HG02642 (cell line): Measurements from ENCODE around the gene MYO3B.

Source experiments
- ATAC-seq: cut with Tn5 transposase; IDR thresholded peaks from one replicate; pipeline ENCODE4 v1.9.1; 2021; ENCODE audit warnings: mild to moderate bottlenecking; ENCODE audit not compliant: unreplicated experiment, poor library complexity

Gene MYO3B

GRCh38 chr2:170488807-170489206 lies 310.9 kb downstream of the MYO3B start:
- no peak for ATAC-seq

- ATAC-seq, result no peak
Observed at GRCh38 chr2:170492010-170492409, 314.1 kb downstream of the MYO3B start.

- no peak for ATAC-seq
Observed at GRCh38 chr2:170493426-170494097, 315.6 kb downstream of the MYO3B start.

GRCh38 chr2:170495896-170496295 lies 317.9 kb downstream of the MYO3B start:
- no peak for ATAC-seq

- ATAC-seq, result no peak
Observed at GRCh38 chr2:170498619-170499018, 320.7 kb downstream of the MYO3B start.

GRCh38 chr2:170500104-170500503 lies 322.2 kb downstream of the MYO3B start:
- no peak for ATAC-seq

- ATAC-seq, result no peak
Observed at GRCh38 chr2:170500770-170501169, 322.8 kb downstream of the MYO3B start.

GRCh38 chr2:170501421-170502043 lies 323.6 kb downstream of the MYO3B start:
- ATAC-seq, result no peak

- no peak for ATAC-seq
Observed at GRCh38 chr2:170502361-170503130, 324.6 kb downstream of the MYO3B start.

- no peak for ATAC-seq
Observed at GRCh38 chr2:170503563-170503962, 325.6 kb downstream of the MYO3B start.

GRCh38 chr2:170503971-170504809 lies 326.2 kb downstream of the MYO3B start:
- no peak for ATAC-seq

GRCh38 chr2:170504810-170505145 lies 326.8 kb downstream of the MYO3B start:
- no peak for ATAC-seq

- ATAC-seq, result no peak
Observed at GRCh38 chr2:170505631-170506275, 327.8 kb downstream of the MYO3B start.

GRCh38 chr2:170509452-170510193 lies 331.7 kb downstream of the MYO3B start:
- ATAC-seq, result peak; percentile 36

- no peak for ATAC-seq
Observed at GRCh38 chr2:170512266-170512665, 334.3 kb downstream of the MYO3B start.

GRCh38 chr2:170514140-170514539 lies 336.2 kb downstream of the MYO3B start:
- no peak for ATAC-seq

- no peak for ATAC-seq
Observed at GRCh38 chr2:170517538-170517937, 339.6 kb downstream of the MYO3B start.

- no peak for ATAC-seq
Observed at GRCh38 chr2:170518911-170519310, 341.0 kb downstream of the MYO3B start.

GRCh38 chr2:170521299-170521698 lies 343.4 kb downstream of the MYO3B start:
- no peak for ATAC-seq
